GM18909 (cell line): ENCODE data around the gene DDX52.
"Not testable (repeated sequence)": the region's sequence is repeated elsewhere in the genome, so short reads cannot be mapped to it uniquely, and the experiment has no call there.

ENCODE experiments used
- ATAC-seq: cut with Tn5 transposase; IDR thresholded peaks from one replicate; pipeline ENCODE4 v1.9.1; 2021; ENCODE audit warnings: mild to moderate bottlenecking; ENCODE audit not compliant: unreplicated experiment, poor library complexity

DDX52 gene, protein sequence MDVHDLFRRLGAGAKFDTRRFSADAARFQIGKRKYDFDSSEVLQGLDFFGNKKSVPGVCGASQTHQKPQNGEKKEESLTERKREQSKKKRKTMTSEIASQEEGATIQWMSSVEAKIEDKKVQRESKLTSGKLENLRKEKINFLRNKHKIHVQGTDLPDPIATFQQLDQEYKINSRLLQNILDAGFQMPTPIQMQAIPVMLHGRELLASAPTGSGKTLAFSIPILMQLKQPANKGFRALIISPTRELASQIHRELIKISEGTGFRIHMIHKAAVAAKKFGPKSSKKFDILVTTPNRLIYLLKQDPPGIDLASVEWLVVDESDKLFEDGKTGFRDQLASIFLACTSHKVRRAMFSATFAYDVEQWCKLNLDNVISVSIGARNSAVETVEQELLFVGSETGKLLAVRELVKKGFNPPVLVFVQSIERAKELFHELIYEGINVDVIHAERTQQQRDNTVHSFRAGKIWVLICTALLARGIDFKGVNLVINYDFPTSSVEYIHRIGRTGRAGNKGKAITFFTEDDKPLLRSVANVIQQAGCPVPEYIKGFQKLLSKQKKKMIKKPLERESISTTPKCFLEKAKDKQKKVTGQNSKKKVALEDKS

DNA sequence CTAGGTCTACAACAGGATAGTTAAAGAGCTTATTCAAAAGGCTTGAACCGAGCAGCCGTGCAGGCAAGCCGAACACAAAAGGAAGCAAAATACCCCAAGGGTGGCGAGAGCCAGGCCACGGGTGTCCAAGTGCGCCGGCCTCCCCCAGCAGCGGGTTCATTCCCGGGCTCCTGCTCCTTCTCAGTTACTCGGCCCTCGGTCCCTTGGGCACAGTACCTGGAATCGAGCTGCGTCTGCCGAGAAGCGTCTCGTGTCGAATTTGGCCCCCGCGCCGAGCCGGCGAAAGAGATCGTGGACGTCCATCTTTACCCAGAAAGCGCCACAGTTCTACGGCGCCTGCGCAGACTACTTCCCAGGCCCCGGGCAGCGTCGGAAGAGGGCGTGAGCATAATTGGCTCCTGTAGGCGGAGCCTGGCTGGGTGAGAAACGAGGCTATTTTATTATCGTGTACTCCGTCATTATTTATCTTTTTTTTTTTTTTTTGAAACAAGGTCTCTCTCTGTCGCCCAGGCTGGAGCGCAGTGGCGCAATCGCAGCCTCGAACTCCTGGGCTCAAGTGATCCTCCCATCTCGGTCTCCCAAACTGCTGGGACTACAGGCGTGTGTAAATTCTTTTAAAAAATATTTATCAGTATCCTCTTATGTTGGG is at the start of gene DDX52:
Gene DDX52 (minus strand): TSS at position 329 of the 649 bp plus-strand sequence. CDS start 26 bp downstream, at position 303.
- ATAC-seq: peak; percentile 84

DNA sequence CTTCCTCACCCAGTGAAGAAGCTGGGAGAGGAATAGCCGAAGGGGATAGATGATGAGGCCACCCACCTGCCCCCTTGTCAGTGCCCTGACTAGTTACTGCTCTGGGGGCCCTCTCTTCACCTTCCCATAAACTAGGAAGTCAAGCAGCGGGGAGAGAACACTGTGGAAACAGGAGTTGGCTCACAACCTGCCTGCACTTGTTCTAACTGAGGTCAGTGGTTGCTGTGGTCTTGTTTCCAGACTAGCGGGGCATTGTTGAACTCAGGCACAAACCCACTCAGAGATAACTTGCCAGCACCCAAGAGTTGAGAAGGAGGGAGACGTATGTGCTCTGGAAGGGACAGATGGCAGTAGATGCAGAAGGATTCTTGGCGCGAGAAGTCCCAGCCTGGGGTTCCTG is 48.6 kb upstream of the DDX52 start:
- no peak for ATAC-seq

DNA sequence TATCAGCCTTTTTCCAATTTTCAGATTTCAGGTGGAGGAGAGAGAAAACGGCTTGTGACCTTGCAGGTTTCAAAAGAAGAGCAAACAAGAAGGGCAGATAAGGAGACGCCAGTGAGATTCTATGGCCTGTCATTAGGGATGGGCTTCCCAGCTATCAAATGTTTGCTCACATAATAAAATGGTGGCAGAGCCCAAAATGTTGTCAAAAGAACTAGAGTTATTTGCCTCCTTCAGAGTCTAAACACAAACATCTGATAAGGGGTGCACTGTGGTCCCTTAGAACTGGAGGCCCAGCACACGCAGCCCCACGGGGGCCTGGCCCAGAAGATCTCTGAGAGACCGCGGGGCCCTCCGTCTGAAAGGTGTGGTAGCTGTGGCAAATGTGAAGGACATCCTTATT is 46.1 kb upstream of the DDX52 start:
- no peak for ATAC-seq

DNA sequence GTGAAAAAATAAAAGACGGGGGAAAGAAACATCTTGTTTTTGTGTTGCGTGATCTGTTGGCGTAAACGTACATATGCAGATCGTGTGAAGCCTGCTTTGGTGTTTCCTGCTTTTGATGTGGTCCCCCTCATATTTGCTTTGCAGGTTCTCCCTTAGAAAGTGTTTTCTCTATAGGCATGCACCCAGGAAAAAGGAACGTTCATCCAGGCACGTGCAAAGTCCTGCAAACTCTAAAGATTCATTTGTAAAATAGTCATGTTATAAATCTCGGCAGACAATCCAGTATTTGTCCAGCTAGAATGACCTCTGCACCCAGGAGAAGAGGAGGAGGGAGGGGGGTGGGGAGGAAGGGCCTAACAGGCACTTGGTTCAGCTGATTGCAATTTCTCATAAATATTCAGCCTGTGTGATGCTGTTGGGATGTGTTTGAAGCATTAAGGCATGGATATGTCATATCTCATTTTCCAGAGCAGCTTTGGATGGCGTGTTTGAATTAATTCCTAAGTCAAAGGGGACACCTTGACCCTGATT is 40.3 kb upstream of the DDX52 start:
- no peak for ATAC-seq

DNA sequence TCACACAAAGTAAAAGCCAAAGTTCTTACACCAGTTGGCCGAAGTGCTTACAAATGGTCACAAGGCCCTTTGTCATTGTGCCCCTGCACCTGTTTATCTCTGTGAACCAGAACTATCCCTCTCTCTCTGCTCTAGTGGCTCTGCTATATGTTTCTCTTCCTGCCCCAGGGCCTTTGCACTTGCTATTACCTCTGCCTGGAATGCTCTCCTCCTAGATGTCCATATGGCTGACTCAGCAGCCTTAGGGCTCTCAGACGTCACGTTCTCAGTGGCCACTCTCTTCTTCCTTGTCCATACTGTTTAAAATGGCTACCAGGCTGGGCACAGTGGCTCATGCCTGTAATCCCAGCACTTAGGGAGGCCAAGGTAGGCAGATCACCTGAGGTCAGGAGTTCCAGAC is 38.8 kb upstream of the DDX52 start:
- ATAC-seq: no peak

DNA sequence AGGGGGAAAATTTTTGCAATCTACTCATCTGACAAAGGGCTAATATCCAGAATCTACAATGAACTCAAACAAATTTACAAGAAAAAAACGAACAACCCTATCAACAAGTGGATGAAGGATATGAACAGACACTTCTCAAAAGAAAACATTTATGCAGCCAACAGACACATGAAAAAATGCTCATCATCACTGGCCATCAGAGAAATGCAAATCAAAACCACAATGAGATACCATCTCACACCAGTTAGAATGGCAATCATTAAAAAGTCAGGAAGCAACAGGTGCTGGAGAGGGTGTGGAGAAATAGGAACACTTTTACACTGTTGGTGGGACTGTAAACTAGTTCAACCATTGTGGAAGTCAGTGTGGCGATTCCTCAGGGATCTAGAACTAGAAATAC is 36.7 kb upstream of the DDX52 start:
- ATAC-seq: not testable (repeated sequence)

DNA sequence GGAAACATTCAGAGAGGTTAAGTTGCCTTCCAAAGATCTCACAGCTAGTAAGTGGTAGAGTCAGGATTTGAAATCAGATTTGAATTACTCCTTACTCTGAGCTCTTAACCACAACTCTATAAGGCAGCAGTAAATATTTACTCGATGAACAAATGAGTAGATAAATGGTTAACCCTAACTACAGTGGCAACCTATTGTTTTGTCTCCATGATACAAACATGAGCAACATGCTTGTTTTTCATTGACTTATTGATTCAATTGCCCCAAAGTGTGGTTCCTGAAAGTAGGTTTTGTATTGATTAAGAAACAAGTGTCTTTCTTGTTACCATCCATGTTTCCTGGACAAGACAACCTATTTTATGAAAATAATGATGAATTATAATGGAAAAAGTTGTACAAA is 34.8 kb upstream of the DDX52 start:
- no peak for ATAC-seq

DNA sequence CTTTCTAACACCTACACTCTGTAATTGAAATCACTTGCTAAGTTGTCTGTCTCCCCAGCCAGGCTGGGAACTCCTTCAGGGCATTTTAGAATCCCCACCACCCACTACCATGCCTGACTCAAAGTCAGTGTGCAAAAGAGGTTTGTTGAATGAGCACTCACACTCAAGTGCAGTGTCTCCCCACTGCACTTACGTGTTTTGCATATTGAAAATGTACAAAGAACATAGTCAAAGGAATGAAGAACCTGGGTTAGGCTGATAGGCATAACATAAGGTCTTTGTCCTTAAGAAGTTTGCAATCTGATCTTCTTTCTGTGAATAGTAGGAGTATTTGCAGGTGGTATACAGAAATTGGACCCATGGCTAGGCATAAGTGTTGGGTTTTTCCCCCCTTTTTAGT is 33.8 kb upstream of the DDX52 start:
- no peak for ATAC-seq

DNA sequence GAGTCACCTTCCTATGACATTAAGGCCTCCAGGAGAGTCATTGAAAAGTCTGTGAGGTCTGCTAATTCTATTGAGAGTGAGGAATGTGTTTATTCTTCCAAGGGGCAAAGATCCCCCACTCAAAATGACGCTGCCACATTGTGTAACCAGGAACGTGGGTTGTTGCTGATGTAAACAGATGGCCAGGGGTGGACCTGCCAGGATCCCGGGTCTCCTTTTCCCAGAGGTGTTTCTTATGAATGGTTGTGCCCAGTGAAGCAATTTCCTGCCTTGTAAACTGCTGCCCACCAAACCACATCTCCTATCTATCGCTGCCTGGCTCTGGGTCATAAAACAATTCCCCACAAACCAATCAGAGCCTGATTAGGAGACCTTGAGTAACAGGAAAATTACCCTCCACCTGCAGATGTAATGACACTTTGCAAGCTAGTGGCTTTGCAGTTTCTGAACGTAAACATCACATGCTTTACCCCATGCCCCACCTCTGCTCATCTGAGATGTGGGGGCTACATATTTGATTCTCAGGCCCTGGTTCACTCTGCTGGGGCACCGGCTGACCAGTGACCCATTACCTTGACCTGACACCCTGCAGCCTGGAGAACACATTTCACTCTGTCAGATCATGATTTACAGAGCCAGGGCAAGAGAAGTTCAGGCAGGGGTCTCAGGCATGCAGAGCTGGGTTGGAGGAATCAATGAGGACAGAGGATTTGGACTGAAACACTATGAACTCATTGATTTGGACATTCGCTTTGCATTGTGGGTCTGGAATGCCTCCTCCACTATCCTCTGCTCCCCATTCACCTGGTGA is 33.1 kb upstream of the DDX52 start:
- no peak for ATAC-seq

DNA sequence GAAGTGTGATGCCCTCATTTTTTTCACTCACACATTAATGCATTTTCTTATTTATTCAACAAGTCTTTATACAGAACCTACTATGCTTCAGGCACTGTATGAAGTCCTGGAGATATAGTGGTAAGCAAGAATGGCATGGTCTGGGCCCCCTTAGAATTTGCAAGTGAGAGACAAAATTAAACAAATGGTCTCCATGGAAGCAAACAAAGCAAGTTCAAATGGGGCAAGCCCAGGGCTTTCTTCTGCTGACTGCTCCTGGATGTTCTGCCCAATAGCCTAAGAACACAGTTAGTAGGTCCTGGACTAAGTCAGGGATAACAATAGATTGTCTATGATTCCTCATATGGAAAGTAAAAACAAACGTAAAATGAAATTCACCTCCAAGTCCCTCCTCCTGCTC is 31.3 kb upstream of the DDX52 start:
- no peak for ATAC-seq

DNA sequence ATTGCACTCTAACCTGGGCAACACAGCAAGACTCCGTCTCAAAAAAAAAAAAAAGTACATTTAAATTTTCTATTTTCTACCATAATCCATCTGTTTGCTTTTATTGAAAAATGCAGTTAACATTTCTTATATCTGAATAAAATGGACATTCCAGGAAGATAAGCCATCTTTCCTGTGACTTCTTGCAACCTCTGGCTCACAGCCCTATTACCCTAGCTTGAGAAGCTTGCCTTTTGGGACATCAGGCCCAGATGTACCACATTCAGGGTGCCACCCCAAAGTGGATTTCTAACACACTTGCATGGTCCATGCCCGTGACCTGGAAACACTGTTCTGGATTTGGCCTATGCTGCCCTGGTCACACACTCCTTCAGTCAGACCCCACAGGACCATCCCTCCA is 30.1 kb upstream of the DDX52 start:
- ATAC-seq: no peak

DNA sequence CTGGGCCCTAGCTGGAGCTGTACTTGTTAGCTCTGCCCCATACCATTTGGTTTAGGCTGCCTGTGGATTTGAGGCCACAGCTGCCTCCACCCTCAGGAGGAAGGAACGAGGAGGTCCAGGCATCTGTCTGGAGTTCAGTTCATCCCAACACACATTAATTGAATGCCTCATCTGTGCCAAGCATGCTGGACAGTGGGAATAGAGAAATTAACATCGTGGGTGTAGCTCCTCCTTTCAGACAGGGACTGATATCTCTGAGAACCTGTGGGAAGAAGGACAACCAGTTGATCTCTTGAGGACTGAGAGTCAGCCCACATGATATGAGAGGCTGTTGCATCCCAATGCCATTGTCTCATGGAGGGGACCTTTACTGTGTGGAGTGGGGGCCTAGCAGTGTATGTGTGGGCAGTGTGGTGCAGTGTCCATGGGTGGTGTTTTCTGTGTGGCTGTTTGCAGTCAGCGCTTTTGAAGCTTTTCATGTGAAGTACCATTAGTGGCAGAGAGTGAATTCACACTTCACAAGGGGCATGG is 29.4 kb upstream of the DDX52 start:
- no peak for ATAC-seq

DNA sequence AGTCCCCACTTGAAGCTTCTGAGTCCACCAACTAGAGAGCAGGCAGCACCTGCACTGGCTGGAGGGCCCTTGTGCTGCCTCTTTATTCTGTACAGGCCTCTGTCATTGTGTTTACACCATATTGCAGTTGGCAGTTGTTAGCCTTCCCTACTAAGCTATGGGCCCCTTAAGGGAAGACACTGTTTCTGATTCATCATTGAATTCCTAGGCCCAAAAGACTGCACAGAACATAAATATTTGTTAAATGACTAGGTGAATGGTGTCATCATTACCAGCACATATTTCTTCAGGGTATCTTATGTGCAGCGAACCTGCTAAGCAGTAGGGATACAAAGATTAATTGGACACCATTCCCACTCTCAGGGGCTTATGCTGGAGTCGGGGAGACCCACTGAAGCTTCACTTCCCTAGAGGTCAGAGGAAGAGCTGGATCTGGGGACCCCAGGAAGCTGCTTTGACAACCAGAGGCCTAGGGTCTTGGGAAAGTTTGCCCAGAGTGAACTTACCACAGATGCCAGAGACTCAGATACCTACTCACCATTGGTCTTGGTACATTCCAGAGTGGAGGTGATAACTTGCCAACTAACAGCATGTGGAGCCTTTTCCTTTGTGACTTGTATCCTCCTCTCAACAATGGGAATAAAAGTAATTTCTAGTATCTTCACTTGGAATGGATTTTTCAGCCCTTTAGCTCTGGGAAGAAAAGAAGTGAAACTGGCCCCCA is 28.7 kb upstream of the DDX52 start:
- ATAC-seq: no peak

DNA sequence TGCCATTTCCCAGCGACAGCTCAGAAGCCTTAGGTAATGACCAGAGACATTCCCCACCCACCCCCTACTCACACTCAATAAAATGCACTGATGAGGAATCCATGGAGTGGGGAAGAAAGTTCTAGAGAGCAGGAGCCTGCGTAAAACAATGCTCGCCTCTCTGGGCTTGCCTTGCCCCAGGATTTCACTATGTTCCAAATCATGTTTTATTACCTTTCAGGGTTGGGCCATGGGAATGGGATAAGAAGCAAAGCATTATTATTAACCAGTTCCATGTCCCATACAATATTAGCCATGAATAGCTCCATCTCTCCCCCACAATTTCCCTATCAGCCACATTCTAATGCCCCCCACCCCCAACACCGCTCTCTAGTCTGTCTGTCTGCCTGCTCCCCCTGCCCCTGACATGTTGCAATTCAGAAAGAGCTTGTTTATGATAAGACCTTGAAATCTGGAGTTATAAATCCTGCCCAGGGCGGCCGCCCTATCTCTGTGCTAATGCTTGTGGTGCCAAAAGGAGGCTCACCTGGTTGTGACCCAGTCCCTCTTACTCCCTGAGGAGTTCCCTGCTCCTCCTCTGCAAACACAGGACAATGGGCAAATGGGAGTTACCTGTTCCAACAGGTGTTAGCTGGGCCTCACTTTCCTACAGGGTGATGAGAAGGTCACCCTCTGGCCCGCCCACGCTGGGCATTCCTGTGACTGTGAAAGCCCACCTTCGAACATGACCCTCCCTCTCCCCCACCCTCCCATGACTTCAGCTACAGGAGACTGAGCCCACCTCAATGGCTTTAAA is 28.0 kb upstream of the DDX52 start:
- ATAC-seq: no peak

DNA sequence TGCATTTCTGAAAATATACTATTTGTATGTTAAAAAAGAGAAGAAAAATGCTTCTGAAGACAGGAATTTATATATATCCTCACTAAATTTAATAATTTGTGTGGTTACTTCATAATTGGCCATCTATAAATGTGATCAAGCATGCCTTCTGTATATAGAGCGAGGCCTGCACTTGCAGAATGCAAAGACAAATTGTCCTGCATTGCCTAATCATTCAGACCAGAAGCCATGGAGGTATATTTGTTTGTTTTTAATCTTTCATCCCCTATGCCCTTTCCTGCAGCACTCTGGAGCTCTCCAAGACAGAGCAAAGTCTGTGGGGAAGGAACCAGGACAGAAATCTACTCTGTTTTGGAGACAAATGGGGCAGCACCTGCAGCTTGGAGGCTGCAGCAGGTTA is 23.8 kb upstream of the DDX52 start:
- no peak for ATAC-seq

DNA sequence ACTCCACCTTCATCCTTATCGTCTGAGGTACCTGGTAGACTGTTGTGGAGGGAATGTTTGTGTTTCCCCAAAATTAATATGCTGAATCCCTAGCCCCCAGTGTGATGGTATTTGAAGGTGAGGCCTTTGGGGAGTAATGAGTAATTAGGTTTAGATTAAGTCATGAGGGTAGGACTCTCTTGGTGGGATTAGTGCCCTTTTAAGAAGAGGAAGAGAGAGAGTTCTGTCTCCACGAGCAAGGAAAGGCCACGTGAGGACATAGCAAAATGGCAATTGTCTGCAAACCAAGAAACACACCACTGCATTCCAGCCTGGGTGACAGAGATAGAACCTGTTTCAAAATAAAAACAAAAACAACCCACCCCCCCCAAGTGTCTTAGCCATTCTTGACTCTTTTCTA is 21.0 kb upstream of the DDX52 start:
- ATAC-seq: no peak

DNA sequence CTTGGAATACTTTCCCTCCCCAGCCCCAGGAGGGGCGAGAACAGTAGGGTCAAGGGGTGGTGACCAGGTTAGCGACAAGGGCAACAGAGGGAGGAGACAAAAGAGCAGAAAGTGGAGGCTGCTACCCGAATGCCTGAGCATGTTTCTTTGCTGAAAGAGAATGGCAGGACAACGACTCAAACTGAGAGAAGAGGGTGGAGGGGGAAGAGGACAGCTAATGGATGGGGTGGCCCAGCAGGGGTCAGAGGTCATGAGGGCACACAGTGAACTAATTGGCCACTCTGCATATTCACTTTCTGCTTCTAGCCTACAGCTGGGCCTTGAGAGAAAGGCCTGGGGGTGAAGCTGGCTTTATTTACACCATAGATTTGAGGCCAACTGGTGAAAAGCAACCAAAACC is 19.1 kb upstream of the DDX52 start:
- no peak for ATAC-seq

DNA sequence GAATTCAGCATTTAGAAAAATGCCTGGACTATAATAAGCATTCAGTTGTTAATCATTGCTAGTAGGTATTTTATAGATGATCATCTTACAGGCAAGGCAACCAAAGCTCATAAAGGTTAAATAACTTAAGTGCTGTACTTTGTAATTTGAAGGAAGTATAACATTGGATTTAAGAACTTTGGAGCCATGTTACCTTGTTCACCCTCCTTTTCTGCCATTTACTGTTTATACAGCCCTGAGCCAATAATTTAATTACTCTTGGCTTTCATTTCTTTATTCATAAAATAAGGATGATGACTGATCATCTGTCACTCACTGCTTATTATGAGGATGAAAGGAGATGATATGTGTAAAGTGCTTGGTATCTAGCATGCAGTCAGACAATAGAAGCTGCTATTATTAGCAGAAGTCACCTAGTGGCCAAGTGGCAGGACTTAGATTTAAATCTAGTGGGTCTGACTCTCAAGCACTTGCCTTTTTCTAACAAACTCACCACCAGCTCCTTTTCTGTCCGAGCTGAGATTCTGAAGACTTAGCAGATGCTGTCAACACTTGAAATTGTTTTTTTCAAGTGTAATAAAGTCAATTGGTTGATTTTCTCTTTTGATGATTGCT is 18.3 kb upstream of the DDX52 start:
- ATAC-seq: no peak
